ENCODE data around the gene METTL22.

Gene METTL22

DNA sequence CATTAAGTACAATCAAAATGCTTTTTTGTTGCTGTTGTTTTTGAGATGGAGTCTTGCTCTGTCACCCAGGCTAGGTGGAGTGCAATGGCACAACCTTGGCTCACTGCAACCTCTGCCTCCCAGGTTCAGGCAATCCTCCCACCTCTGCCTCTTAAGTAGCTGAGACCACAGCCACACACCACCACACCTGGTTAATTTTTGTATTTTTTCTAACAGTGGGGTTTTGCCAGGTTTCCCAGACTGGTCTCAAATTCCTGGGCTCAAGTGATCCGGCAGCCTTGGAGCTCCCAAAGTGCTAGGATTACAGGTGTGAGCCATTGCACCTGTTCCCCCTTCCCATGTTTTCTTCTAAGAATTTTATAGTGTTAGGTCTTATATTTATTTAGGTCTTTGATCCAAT lies 48.0 kb downstream of the METTL22 start:
- no peak overlapping the region for H3K9ac ChIP-seq (ENCODE audit: low read length)
- no peaks in the 10 kb centered on the region for H4K20me1 ChIP-seq (ENCODE audit: insufficient read depth, low read length)
- peaks cover 13% of the 10 kb centered on the region for H3K27me3 ChIP-seq (ENCODE audit: low read depth, low read length)
- H3K79me2 ChIP-seq (ENCODE audit: low read length), result no peaks in the 10 kb centered on the region
- H3K4me2 ChIP-seq (ENCODE audit: low read length), result no peak overlapping the region
- H3K4me1 ChIP-seq (ENCODE audit: low read length), result peaks cover 3% of the 10 kb centered on the region; the same call in 1 of the 2 replicates
- H2AFZ ChIP-seq (ENCODE audit: low read depth, low read length), result no peak overlapping the region
- H3K4me3 ChIP-seq (ENCODE audit: low read length), result no peak overlapping the region
- H3K9me3 ChIP-seq (ENCODE audit: insufficient read depth, low read length), result no peaks in the 10 kb centered on the region
- H3K27ac ChIP-seq (ENCODE audit: low read length), result no peak overlapping the region
- no peak for TF ChIP-seq EZH2phosphoT487 (IDR thresholded peaks at IDR 0.05; ENCODE audit: low read depth)
- no peak for TF ChIP-seq CTCF (IDR thresholded peaks at IDR 0.05; ENCODE audit: low read depth, low read length)
- no peaks in the 10 kb centered on the region for H3K36me3 ChIP-seq (replicated peaks; ENCODE audit: low read depth, low read length)

GRCh38 chr16:8670014-8670560 lies 48.6 kb downstream of the METTL22 start:
- Histone ChIP-seq H2AFZ (ENCODE audit: low read depth, low read length) (no peak overlapping the region), H4K20me1 (ENCODE audit: insufficient read depth, low read length) (no peaks in the 10 kb centered on the region), H3K4me2 (ENCODE audit: low read length) (no peak overlapping the region), H3K9me3 (ENCODE audit: insufficient read depth, low read length) (no peaks in the 10 kb centered on the region), H3K4me3 (ENCODE audit: low read length) (no peak overlapping the region), H3K79me2 (ENCODE audit: low read length) (no peaks in the 10 kb centered on the region), H3K4me1 (ENCODE audit: low read length) (peaks cover 6% of the 10 kb centered on the region), H3K9ac (ENCODE audit: low read length) (no peak overlapping the region), H3K36me3 (replicated peaks; ENCODE audit: low read depth, low read length) (no peaks in the 10 kb centered on the region), H3K27ac (ENCODE audit: low read length) (no peak overlapping the region), H3K27me3 (ENCODE audit: low read depth, low read length) (peaks cover 13% of the 10 kb centered on the region)
- no peak for TF ChIP-seq EZH2phosphoT487 (IDR thresholded peaks at IDR 0.05; ENCODE audit: low read depth)
- TF ChIP-seq CTCF (IDR thresholded peaks at IDR 0.05; ENCODE audit: low read depth, low read length), result no peak

GRCh38 chr16:8673611-8674412 lies 52.3 kb downstream of the METTL22 start:
- peaks cover 11% of the 10 kb centered on the region for H3K4me1 ChIP-seq (ENCODE audit: low read length)
- H3K27ac ChIP-seq (ENCODE audit: low read length), result no peak overlapping the region
- H3K9ac ChIP-seq (ENCODE audit: low read length), result peak overlapping the region; percentile 24; the same call in 1 of the 2 replicates

More at GRCh38 chr16:8673611-8674412, 52.3 kb downstream of the METTL22 start:
- Histone ChIP-seq H2AFZ (ENCODE audit: low read depth, low read length) (peak overlapping the region; percentile 37; the same call in 1 of the 2 replicates), H3K4me2 (ENCODE audit: low read length) (peak overlapping the region; percentile 73), H3K9me3 (ENCODE audit: insufficient read depth, low read length) (no peaks in the 10 kb centered on the region), H3K79me2 (ENCODE audit: low read length) (no peaks in the 10 kb centered on the region), H3K36me3 (replicated peaks; ENCODE audit: low read depth, low read length) (no peaks in the 10 kb centered on the region), H3K27me3 (ENCODE audit: low read depth, low read length) (0 out of 2 replicates have a peak, but pooled peaks cover 4% of the 10 kb centered on the region), H4K20me1 (ENCODE audit: insufficient read depth, low read length) (no peaks in the 10 kb centered on the region), H3K4me3 (ENCODE audit: low read length) (peak overlapping the region; percentile 91)
- TF ChIP-seq CTCF (IDR thresholded peaks at IDR 0.05; ENCODE audit: low read depth, low read length) (no peak), EZH2phosphoT487 (IDR thresholded peaks at IDR 0.05; ENCODE audit: low read depth) (no peak)
